NCI-H2029 treated with DMSO at 0.1 percent for 48 hours (cell line): ENCODE results near the gene ITPA.

ENCODE experiments used
- DNase-seq: peaks from one replicate; lab custom pipeline; 2025; lab: John Stamatoyannopoulos, UW

ITPA gene

GRCh38 chr20:3227936-3228749 lies 18.8 kb downstream of the ITPA start:
- DNase-seq: no peak

GRCh38 chr20:3228750-3229032 lies 19.4 kb downstream of the ITPA start:
- DNase-seq: no peak

GRCh38 chr20:3229158-3229557 lies 19.9 kb downstream of the ITPA start:
- DNase-seq: no peak

GRCh38 chr20:3229798-3230197 lies 20.5 kb downstream of the ITPA start:
- no peak for DNase-seq

DNA sequence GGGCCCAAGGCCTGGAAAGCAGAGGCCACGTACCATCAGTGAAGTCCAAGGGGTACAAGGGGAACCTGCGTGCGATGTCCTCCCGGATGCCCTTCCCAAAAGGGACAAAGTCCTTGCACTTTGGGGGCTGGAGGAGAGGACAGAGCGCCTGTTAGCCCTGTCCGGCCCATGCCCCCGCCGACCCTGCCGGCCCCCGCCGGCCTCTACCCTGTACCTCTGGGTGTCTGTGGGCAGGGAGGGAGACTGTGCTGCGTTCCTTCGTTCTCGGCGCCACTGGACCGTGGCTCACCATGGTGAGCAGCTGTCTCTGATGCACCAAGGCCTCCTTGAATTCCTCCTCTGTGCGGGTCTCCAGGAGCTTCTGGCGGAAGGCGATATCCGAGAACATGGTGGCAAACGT lies 21.8 kb downstream of the ITPA start:
- DNase-seq: no peak

- DNase-seq: no peak
Observed at GRCh38 chr20:3231889-3232588, 22.7 kb downstream of the ITPA start.

DNA sequence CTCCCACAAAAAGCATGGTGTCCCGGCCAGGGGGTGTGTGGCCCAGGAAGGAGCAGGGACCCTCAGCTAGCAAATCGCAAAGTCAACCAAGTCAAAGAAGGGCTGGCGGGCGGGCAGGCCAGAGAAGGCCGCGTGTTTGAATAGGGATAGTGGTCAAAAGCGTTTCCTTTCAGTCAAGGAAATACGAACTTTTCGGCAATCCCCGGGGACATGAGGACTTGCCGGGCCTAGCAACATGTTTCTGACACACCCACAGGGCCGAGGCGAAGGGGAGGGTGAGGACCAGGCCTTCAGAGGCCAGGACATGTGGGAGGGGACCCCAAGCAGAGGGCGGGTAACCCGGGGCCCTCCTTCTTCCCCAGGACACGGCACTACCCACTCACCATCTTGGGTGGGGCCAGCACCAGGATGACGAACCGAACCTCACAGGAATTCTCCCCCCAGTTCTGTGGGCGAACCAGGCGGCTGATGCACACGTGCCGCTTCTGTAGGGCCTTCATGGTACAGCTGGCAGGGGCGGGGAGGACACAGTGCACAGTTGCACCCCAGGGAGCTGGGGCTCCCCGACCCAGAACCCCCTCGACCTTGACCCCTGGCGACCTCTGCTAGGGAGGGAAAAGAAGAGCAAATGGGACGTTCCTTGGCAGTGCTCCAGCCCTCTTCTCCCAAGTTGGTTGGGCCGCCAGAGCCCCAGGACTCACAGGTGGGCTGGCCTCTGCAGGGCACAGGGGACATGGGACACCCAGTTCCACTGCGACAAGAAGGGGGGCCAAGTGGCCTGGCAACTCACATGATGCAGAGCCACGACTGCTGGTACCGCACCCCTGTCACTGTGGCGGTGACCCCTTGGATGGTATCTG lies 24.1 kb downstream of the ITPA start:
- DNase-seq: no peak

- DNase-seq: no peak
Observed at GRCh38 chr20:3233991-3234498, 24.7 kb downstream of the ITPA start.

- DNase-seq: no peak
Observed at GRCh38 chr20:3235666-3236324, 26.5 kb downstream of the ITPA start.

GRCh38 chr20:3237011-3237957 lies 28.0 kb downstream of the ITPA start:
- no peak for DNase-seq

- no peak for DNase-seq
Observed at GRCh38 chr20:3237958-3238615, 28.8 kb downstream of the ITPA start.

GRCh38 chr20:3238616-3239025 lies 29.3 kb downstream of the ITPA start:
- no peak for DNase-seq

- no peak for DNase-seq
Observed at GRCh38 chr20:3239026-3239866, 29.9 kb downstream of the ITPA start, which contains the start of gene SLC4A11. Gene SLC4A11 (minus strand): TSS chr20:3239190. CDS start chr20:3239137, 53 bp downstream.

DNA sequence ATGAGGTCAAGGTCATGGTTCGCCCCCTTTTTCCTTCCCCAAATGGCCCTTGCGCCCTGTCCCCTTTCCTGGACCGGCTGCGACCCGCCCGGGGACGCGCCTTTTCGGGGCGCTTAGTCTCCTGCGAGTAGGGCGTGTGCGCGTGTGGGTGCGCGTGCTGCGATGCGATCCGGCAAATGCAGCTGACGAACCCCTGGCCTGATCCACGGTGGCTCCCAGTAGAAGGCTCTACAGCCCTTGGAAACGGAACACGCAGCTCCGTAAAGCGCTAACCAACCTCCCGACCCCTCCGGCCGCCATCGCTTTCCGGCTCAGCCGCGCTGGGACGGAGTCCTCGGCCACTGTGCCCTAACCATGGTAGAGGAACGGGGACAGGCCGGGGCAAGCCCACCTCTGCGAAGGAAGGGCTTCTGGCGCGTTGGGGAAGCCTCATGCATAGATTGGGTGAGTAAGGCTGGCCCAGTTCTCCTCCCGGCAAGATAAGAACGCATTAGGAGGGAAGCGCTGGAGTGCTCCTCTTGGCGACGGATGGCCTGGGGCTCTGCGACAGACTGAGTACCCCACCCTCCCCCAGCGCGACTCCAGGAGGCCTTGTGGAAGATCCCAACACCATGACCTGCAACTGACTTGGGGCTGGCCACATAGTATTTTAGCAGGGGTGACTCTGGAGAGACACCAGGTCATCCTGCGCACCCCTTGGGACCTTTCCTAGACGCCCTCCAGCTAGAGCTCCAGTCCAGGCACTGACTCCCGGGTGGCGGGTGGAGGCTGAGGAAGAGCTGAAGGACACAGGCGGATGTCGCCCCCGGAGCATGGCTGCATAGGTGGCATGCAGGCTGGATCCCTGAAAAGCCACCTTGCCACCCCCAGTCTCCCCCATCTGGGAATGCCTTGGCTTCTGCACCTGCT lies 30.8 kb downstream of the ITPA start:
- no peak for DNase-seq

- DNase-seq: no peak
Observed at GRCh38 chr20:3240776-3241363, 31.6 kb downstream of the ITPA start.

DNA sequence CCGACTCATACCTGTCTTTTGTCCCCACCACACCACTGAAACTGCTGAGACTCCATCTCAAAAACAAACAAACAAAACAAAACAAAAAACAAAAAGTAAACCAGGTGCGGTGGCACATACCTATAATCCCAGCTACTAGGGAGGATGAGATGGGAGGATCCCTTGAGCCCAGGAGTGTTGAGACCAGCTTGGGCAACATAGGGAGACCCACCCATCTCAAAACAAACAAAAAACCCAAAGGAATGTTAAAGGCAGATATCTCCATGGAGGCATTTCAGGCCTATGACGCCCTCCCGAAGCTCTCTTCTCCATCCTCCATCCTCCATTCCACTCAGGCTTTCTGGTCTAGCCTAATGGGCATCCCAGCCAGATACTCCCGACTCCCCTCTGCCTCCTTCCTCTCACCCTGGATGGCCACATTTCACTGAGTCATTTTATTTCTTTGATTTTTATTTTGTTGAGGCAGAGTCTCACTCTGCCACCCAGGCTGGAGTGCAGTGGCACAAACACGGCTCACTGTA lies 32.9 kb downstream of the ITPA start:
- no peak for DNase-seq

DNA sequence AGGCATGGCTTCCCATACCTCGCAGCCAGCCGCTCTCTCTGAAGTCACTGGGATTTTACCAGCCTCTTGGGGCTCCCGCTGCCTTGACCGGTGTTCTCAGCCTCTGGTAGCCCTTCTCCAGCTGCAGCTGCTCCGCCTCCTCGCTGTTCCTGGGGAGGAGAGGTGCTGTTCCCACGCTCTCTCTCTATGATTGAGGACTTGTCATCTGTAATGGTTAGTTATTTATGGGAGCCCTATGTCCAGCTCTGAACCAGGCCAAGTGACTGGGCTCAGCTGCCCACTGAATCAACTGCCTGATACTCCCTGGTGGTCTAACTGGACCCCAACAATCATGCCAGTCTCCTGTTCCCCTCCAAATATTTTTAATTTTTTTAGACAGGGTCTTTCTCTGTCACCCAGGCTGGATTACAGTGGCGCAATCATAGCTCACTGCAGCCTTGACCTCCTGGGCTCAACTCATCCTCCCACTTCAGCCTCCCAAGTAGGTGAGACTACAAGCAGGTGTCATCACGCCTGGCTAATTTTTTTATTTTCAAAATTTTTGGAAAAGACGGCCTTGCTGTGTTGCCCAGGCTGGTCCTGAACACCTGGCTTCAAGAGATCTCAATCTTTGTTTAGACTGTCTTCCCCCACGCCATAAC lies 34.5 kb downstream of the ITPA start:
- no peak for DNase-seq
